ENCODE results near the gene LZTS2. TPM values are rescaled to one million over a fixed set of nuclear protein-coding genes. Genes with fewer than 3 reads are reported as not detected.

LZTS2 gene
- total RNA-seq, 4 donors from 2014 or later, result 26.7 to 55.2 (median 41.4) TPM

DNA sequence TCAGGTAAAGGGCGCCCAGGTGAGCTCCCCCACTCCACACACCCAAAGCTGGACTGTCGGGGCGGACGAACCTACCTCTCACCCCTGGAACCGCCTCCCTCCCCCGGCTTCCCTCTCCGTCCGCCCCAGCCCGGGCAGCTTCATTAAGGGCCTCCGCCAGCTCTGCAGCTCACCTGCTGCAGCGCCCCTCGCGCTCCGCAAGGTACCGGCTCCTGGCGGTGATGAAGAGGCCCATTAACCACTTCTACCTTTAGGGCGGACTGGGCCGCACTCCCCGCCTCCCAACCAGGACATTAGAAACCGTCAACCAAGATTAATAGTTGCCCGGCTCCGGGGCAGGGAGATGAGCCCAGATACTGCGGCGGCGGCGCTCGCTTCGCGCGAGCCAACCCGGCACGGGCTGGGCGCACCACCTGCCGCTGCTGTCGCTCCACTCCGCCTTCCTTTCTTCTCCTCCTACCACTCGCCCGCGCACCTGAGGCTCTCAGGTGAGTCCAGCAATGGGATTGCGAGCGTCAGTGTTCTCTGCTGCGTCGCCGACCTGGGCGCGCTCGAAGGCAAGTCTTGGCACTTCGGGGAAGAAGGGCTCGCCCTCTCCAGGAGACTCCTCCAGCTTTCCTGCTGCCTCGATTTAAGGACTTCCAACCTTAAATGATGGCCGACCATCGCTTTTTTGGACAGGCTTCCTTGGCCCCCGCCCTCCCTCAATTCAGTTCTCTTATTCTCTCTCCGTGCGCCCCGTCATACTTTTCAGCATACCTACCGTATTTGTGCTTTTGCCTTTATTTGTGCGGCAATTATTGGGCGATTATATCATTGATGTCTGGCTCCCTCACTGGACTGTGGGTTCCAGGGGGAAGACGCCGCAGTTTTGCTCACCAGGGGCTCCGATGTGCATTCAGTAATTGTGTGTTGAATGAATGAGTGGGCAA is 48.6 kb downstream of the LZTS2 start:
- Histone ChIP-seq H3K36me3 (no peaks in the 10 kb centered on the region), H3K27me3 (peaks cover 0 to 66% (median 22%) of the 10 kb centered on the region in 4 donors), H3K27ac (no peak overlapping the region), H3K9me3 (no peaks in the 10 kb centered on the region), H3K4me3 (peak overlapping the region in 2 of 4 donors; percentile 16 to 32), H3K4me1 (peaks cover 9 to 57% (median 17%) of the 10 kb centered on the region in 3 donors)
- no peak for DNase-seq
- intact Hi-C loops (cut with DNase I), result no loop called here
- TF ChIP-seq POLR2A (IDR thresholded peaks at IDR 0.05), result no peak
- TF ChIP-seq, protein P1, sequence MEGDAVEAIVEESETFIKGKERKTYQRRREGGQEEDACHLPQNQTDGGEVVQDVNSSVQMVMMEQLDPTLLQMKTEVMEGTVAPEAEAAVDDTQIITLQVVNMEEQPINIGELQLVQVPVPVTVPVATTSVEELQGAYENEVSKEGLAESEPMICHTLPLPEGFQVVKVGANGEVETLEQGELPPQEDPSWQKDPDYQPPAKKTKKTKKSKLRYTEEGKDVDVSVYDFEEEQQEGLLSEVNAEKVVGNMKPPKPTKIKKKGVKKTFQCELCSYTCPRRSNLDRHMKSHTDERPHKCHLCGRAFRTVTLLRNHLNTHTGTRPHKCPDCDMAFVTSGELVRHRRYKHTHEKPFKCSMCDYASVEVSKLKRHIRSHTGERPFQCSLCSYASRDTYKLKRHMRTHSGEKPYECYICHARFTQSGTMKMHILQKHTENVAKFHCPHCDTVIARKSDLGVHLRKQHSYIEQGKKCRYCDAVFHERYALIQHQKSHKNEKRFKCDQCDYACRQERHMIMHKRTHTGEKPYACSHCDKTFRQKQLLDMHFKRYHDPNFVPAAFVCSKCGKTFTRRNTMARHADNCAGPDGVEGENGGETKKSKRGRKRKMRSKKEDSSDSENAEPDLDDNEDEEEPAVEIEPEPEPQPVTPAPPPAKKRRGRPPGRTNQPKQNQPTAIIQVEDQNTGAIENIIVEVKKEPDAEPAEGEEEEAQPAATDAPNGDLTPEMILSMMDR (IDR thresholded peaks at IDR 0.05), result peak in 2 of 6 experiments; percentile 3 to 6
- WGBS, 2 donors, result 14 to 20% methylated on average over 32 to 36 of the region's 62 CpGs

DNA sequence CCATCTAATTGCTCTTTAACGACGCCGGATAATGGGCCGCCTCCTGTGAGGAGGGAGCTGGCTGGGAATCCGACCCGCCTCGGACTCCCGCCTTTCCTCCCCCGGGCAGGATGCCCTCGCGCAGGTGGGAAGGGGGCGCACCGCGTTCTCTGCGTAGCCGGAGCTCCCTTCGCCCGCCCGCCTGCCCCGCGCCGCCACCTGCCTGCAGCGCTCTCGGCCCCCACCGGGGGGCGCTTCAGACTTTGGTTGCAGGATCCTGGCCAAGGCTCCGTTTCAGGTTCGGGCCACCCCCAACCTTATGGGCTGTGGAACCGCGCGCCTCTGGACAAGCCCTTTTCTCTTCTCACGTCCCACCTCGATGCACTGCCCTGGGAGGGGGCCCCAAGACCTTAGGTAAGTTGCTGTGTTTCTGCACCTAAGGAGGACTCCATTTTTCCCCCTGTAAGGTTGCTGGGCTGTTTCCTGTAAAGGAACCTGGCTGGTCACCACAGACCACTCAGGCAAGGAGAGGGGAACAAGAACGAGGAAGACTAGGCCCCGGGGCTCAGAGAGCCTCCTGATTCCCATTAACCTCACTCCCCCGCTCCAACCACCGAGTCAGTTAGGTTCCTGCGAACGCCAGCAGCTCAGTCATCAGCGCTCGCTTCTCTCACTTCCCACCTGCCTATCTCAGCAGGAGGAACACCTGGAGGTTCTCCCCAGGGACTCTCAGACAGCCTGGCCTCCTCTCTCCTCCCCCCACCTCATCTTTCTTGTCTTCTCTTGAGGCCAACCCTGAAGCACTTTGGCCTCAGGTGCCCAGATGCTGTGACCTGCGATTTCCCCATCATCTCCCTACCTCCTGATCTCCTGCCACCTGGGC is 50.8 kb downstream of the LZTS2 start:
- no peak for TF ChIP-seq POLR2A (IDR thresholded peaks at IDR 0.05)
- TF ChIP-seq, protein P1 (IDR thresholded peaks at IDR 0.05), result peak; percentile 77 to 84 (median 83)
- Histone ChIP-seq H3K27ac (no peak overlapping the region), H3K4me1 (peaks cover 9 to 51% (median 15%) of the 10 kb centered on the region in 3 donors), H3K27me3 (peaks cover 0 to 62% (median 22%) of the 10 kb centered on the region in 4 donors), H3K9me3 (no peaks in the 10 kb centered on the region), H3K36me3 (no peaks in the 10 kb centered on the region), H3K4me3 (peak overlapping the region in 2 of 4 donors; percentile 16 to 50)
- 48 to 69% methylated on average over 8 of the region's 42 CpGs for WGBS, 2 donors
- DNase-seq, result no peak
- intact Hi-C loops (cut with DNase I), result no loop called here

DNA sequence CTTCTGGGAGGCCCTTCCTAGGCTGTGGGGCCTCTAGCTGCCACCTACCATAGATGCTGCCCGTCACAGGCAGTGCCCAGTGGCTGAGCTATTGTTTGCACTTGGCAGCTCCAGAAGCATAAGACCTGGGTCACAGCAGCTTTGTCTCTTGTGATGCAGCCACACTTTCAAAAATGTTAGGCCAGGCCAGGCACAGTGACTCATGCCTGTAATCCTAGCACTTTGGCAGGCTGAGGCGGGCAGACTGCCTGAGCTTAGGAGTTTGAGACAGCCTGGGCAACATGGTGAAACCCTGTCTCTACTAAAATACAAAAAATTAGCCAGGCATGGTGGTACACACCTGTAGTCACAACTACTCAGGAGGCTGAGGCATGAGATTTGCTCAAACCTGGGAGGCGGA is 52.7 kb downstream of the LZTS2 start:
- 65 to 69% methylated on average over 2 to 3 of the region's 3 CpGs for WGBS, 2 donors
- peaks cover 0 to 46% (median 21%) of the 10 kb centered on the region in 4 donors for H3K27me3 ChIP-seq
- TF ChIP-seq POLR2A (IDR thresholded peaks at IDR 0.05), result no peak
- TF ChIP-seq, protein P1 (IDR thresholded peaks at IDR 0.05), result no peak
- peaks cover 9 to 46% (median 15%) of the 10 kb centered on the region in 3 donors for H3K4me1 ChIP-seq
- DNase-seq, result no peak
- H3K4me3 ChIP-seq, result no peak overlapping the region
- intact Hi-C loops (cut with DNase I), result no loop called here
- H3K9me3 ChIP-seq, result no peaks in the 10 kb centered on the region
- H3K27ac ChIP-seq, result peak overlapping the region in 2 of 4 donors; percentile 13 to 42
- no peaks in the 10 kb centered on the region for H3K36me3 ChIP-seq

DNA sequence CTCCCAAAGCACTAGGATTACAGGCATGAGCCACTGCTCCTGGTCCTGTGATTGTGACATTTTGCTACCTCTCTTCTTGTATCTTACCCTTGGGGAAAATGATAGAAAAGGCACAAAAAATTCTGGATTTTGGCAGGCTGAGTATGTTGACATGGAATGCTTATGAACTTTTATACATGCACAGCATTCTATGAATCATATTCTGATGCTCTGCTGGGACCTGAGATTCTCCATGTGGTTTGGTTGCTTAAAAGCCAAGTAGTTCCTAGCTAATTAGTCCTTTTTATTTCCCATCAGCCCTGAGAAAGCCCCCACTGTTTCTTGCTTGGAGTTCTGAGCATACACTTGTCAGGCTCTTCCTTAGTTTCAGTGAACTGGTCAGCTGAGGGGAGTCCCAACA is 53.9 kb downstream of the LZTS2 start:
- Histone ChIP-seq H3K27ac (no peak overlapping the region), H3K4me1 (peaks cover 9 to 34% (median 10%) of the 10 kb centered on the region in 3 donors), H3K4me3 (no peak overlapping the region), H3K36me3 (no peaks in the 10 kb centered on the region), H3K9me3 (no peaks in the 10 kb centered on the region), H3K27me3 (peaks cover 0 to 34% (median 12%) of the 10 kb centered on the region in 4 donors)
- no peak for DNase-seq
- TF ChIP-seq, protein P1 (IDR thresholded peaks at IDR 0.05), result no peak
- TF ChIP-seq POLR2A (IDR thresholded peaks at IDR 0.05), result no peak
- intact Hi-C loops (cut with DNase I), result no loop called here
